Activated T-cell treated with anti-CD3 and anti-CD28 coated beads, Interleukin-2, amount 50 U/mL, for 24 hours (primary cell): Measurements from ENCODE around the gene NME3.

Experiments used
- DNase-seq: peaks from one replicate; pipeline ENCODE4 v3.0.0-alpha.2; 2020
- H3K27ac Mint-ChIP-seq: 2 replicates; pipeline ENCODE4 v1.8.0; 2020; ENCODE audit warnings: mild to moderate bottlenecking, mixed read lengths
- H3K27me3 Mint-ChIP-seq: 2 replicates; pipeline ENCODE4 v1.8.0; 2020; ENCODE audit warnings: mixed read lengths
- H3K36me3 Mint-ChIP-seq: 2 replicates; pipeline ENCODE4 v1.8.0; 2020; ENCODE audit warnings: low read depth, mixed read lengths
- H3K4me1 Mint-ChIP-seq: 2 replicates; pipeline ENCODE4 v1.8.0; 2020; ENCODE audit warnings: low read depth, mixed read lengths
- H3K4me3 Mint-ChIP-seq: 2 replicates; pipeline ENCODE4 v1.8.0; 2020; ENCODE audit warnings: mild to moderate bottlenecking, moderate library complexity, mixed read lengths
- H3K9me3 Mint-ChIP-seq: 2 replicates; pipeline ENCODE4 v1.8.0; 2020; ENCODE audit warnings: mixed read lengths

Gene NME3

GRCh38 chr16:1729445-1729844 lies 41.9 kb downstream of the NME3 start:
- Mint-ChIP-seq H3K27ac (no peak overlapping the region), H3K4me3 (no peak overlapping the region), H3K9me3 (no peaks in the 10 kb centered on the region), H3K4me1 (no peaks in the 10 kb centered on the region), H3K27me3 (no peaks in the 10 kb centered on the region), H3K36me3 (peaks cover 68% of the 10 kb centered on the region)
- no peak for DNase-seq

GRCh38 chr16:1729026-1729425 lies 42.3 kb downstream of the NME3 start:
- Mint-ChIP-seq H3K27ac (no peak overlapping the region), H3K9me3 (no peaks in the 10 kb centered on the region), H3K36me3 (peaks cover 69% of the 10 kb centered on the region), H3K27me3 (no peaks in the 10 kb centered on the region), H3K4me3 (no peak overlapping the region), H3K4me1 (no peaks in the 10 kb centered on the region)
- no peak for DNase-seq

- Mint-ChIP-seq H3K9me3 (no peaks in the 10 kb centered on the region), H3K4me1 (peaks cover 10% of the 10 kb centered on the region), H3K27me3 (no peaks in the 10 kb centered on the region), H3K4me3 (no peak overlapping the region), H3K36me3 (peaks cover 61% of the 10 kb centered on the region), H3K27ac (no peak overlapping the region)
- DNase-seq, result no peak
These were observed 43.4 kb downstream of the NME3 start for GRCh38 chr16:1727651-1728624.

- H3K4me1 Mint-ChIP-seq, result peaks cover 21% of the 10 kb centered on the region
- peaks cover 52% of the 10 kb centered on the region for H3K36me3 Mint-ChIP-seq
- H3K4me3 Mint-ChIP-seq, result no peak overlapping the region
- no peaks in the 10 kb centered on the region for H3K27me3 Mint-ChIP-seq
- no peaks in the 10 kb centered on the region for H3K9me3 Mint-ChIP-seq
- H3K27ac Mint-ChIP-seq, result peak overlapping the region; percentile 27
- no peak for DNase-seq
These were observed 44.5 kb downstream of the NME3 start for GRCh38 chr16:1726661-1727502.

- H3K27me3 Mint-ChIP-seq, result no peaks in the 10 kb centered on the region
- peaks cover 44% of the 10 kb centered on the region for H3K36me3 Mint-ChIP-seq
- no peak overlapping the region for H3K4me3 Mint-ChIP-seq
- DNase-seq, result no peak
- H3K9me3 Mint-ChIP-seq, result no peaks in the 10 kb centered on the region
- H3K27ac Mint-ChIP-seq, result no peak overlapping the region
- H3K4me1 Mint-ChIP-seq, result peaks cover 34% of the 10 kb centered on the region
These were observed 46.9 kb downstream of the NME3 start for GRCh38 chr16:1724491-1724890.

GRCh38 chr16:1723450-1724147 lies 47.7 kb downstream of the NME3 start:
- no peaks in the 10 kb centered on the region for H3K9me3 Mint-ChIP-seq
- peaks cover 35% of the 10 kb centered on the region for H3K36me3 Mint-ChIP-seq
- DNase-seq, result no peak
- peaks cover 41% of the 10 kb centered on the region for H3K4me1 Mint-ChIP-seq
- H3K27ac Mint-ChIP-seq, result peak overlapping the region; percentile 26
- H3K27me3 Mint-ChIP-seq, result no peaks in the 10 kb centered on the region
- H3K4me3 Mint-ChIP-seq, result no peak overlapping the region

GRCh38 chr16:1721372-1721771 lies 50.0 kb downstream of the NME3 start:
- Mint-ChIP-seq H3K4me3 (no peak overlapping the region), H3K27ac (no peak overlapping the region), H3K4me1 (peaks cover 47% of the 10 kb centered on the region), H3K9me3 (no peaks in the 10 kb centered on the region), H3K36me3 (peaks cover 16% of the 10 kb centered on the region), H3K27me3 (no peaks in the 10 kb centered on the region)
- DNase-seq, result no peak
